ENCODE data around the gene MYO19.
"Not testable (repeated sequence)": the region's sequence is repeated elsewhere in the genome, so short reads cannot be mapped to it uniquely, and the experiment has no call there.

MYO19 gene

GRCh38 chr17:36459045-36459444, 75.6 kb downstream of the MYO19 start:
- no peak overlapping the region for H3K4me3 ChIP-seq (replicated peaks; ENCODE audit: insufficient read depth, low read length)
- H3K27me3 ChIP-seq (ENCODE audit: insufficient read depth, poor library complexity, severe bottlenecking), result no peaks in the 10 kb centered on the region
- no peak for TF ChIP-seq SPI1 (IDR thresholded peaks at IDR 0.05; ENCODE audit: borderline replicate concordance, low read depth)
- TF ChIP-seq POLR2AphosphoS5 (IDR thresholded peaks at IDR 0.05; ENCODE audit: low read depth), result no peak
- no peak for TF ChIP-seq GABPA (IDR thresholded peaks at IDR 0.05; ENCODE audit: low read depth)
- TF ChIP-seq REST (IDR thresholded peaks at IDR 0.05; ENCODE audit: insufficient replicate concordance, low read depth), result no peak
- TF ChIP-seq, protein P1, sequence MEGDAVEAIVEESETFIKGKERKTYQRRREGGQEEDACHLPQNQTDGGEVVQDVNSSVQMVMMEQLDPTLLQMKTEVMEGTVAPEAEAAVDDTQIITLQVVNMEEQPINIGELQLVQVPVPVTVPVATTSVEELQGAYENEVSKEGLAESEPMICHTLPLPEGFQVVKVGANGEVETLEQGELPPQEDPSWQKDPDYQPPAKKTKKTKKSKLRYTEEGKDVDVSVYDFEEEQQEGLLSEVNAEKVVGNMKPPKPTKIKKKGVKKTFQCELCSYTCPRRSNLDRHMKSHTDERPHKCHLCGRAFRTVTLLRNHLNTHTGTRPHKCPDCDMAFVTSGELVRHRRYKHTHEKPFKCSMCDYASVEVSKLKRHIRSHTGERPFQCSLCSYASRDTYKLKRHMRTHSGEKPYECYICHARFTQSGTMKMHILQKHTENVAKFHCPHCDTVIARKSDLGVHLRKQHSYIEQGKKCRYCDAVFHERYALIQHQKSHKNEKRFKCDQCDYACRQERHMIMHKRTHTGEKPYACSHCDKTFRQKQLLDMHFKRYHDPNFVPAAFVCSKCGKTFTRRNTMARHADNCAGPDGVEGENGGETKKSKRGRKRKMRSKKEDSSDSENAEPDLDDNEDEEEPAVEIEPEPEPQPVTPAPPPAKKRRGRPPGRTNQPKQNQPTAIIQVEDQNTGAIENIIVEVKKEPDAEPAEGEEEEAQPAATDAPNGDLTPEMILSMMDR (IDR thresholded peaks at IDR 0.05; ENCODE audit: insufficient read depth, low read length), result no peak
- DNase-seq (ENCODE audit: low read depth in 1 of 2, low spot score in 1 of 2), result no peak
- H3K27ac ChIP-seq (replicated peaks), result no peak overlapping the region

GRCh38 chr17:36457701-36458100, 77.0 kb downstream of the MYO19 start:
- not testable (repeated sequence) for H3K4me3 ChIP-seq (replicated peaks; ENCODE audit: insufficient read depth, low read length); DNase-seq (ENCODE audit: low read depth in 1 of 2, low spot score in 1 of 2); H3K27ac ChIP-seq (replicated peaks); H3K27me3 ChIP-seq (ENCODE audit: insufficient read depth, poor library complexity, severe bottlenecking)

DNA sequence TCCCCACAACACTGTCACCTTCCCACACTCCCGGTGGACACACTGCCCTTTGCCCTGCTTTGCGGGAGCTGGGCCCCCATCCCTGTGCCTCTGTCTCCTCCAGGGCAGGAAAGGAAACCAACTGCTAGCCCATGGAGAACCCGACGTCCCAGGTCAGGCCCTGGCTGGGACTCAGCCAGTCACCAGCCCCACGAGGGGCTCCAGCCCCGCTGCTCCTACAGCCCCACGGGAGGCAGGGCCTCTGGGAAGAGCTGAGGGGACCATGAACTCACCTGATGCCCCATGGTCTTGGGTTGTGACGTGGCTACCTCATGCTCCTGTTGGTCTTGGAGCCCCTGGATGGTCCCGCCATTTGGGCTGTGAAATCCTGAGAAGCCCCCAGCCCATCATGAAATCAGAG, 81.8 kb downstream of the MYO19 start:
- H3K27me3 ChIP-seq (ENCODE audit: insufficient read depth, poor library complexity, severe bottlenecking); H3K27ac ChIP-seq (replicated peaks); H3K4me3 ChIP-seq (replicated peaks; ENCODE audit: insufficient read depth, low read length); DNase-seq (ENCODE audit: low read depth in 1 of 2, low spot score in 1 of 2): not testable (repeated sequence)

DNA sequence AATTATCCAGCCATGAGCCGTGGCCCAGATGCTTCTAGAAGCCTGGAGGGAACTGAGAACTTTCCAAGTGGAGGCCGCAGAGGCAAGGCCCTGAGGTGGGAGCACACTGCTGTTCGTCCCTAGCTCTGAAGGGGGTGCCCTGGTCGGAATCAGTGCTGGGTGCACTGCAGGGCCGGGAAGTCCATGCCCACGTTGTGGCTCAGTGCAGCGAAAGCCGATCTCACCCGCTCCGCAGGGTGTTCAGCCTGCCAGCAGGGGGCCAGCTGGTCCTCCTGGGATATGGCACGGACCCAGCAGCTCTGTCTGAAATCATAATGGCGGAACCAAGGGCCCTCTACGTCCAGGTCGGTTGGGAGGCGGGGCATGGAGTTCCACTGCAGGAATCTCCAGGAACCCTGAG, 84.7 kb downstream of the MYO19 start:
- DNase-seq (ENCODE audit: low read depth in 1 of 2, low spot score in 1 of 2), result peak in 1 of 2 experiments; percentile 20
- H3K27me3 ChIP-seq (ENCODE audit: insufficient read depth, poor library complexity, severe bottlenecking); H3K27ac ChIP-seq (replicated peaks); H3K4me3 ChIP-seq (replicated peaks; ENCODE audit: insufficient read depth, low read length): not testable (repeated sequence)
